A673 (cell line): ENCODE results near the gene E2F3. TPM values are rescaled to one million over a fixed set of nuclear protein-coding genes. Genes with fewer than 3 reads are reported as not detected.

Experiments
- BruUV-seq: library from RNA; stranded (reverse); fragments of 400-500 nt; replicated peaks from 2 replicates; lab custom pipeline; 2021; lab: Mats Ljungman, UMichigan
- CTCF ChIA-PET: fragments of 300-600 bp; sonication (Branson Sonifier 250); formaldehyde crosslinking; loops from one replicate; lab custom pipeline; 2022; ENCODE audit warnings: antibody characterized with exemption; lab: Charles Lee
- POLR2A ChIA-PET: fragments of 300-600 bp; sonication (Branson Sonifier 250); formaldehyde crosslinking; loops from one replicate; lab custom pipeline; 2022; ENCODE audit warnings: antibody characterized with exemption; ENCODE audit not compliant: low non-redundant PET; lab: Charles Lee
- DNase-seq: peaks from one replicate; pipeline ENCODE4 v3.0.0-alpha.2; 2015; ENCODE audit warnings: low spot score
- H3K27ac ChIP-seq: fragments of 200-600 bp; sonication (generic); 2 replicates; pipeline ENCODE4 v1.5.1; 2016; ENCODE audit warnings: mixed run types, low read depth, mild to moderate bottlenecking, mixed read lengths, antibody characterized with exemption, low read length; ENCODE audit not compliant: poor library complexity, severe bottlenecking
- H3K27me3 ChIP-seq: fragments of 200-600 bp; sonication (generic); replicated peaks from 2 replicates; pipeline ENCODE4 v1.6.1; 2017; ENCODE audit warnings: mixed run types, low read depth, mild to moderate bottlenecking, mixed read lengths, antibody characterized with exemption, low read length; ENCODE audit not compliant: insufficient read depth, poor library complexity
- H3K36me3 ChIP-seq: fragments of 200-600 bp; sonication (generic); 2 replicates; pipeline ENCODE4 v1.6.1; 2016; ENCODE audit warnings: mixed run types, mild to moderate bottlenecking, mixed read lengths, antibody characterized with exemption, low read length; ENCODE audit not compliant: insufficient read depth, poor library complexity, severe bottlenecking
- H3K4me1 ChIP-seq: fragments of 200-600 bp; sonication (generic); 2 replicates; pipeline ENCODE4 v1.6.1; 2017; ENCODE audit warnings: mixed run types, mild to moderate bottlenecking, mixed read lengths, antibody characterized with exemption, low read length; ENCODE audit not compliant: insufficient read depth, poor library complexity, severe bottlenecking
- H3K4me3 ChIP-seq: fragments of 200-600 bp; sonication (generic); 2 replicates; pipeline ENCODE4 v1.5.1; 2016; ENCODE audit warnings: low read depth, mixed run types, mild to moderate bottlenecking, mixed read lengths, low read length; ENCODE audit not compliant: poor library complexity, severe bottlenecking
- H3K9me3 ChIP-seq: fragments of 200-600 bp; sonication (generic); 2 replicates; pipeline ENCODE4 v1.6.1; 2016; ENCODE audit warnings: mixed run types, low read depth, mild to moderate bottlenecking, mixed read lengths, antibody characterized with exemption, low read length; ENCODE audit not compliant: poor library complexity, severe bottlenecking
- EZH2 ChIP-seq: fragments of 200-600 bp; sonication (generic); IDR thresholded peaks from 2 replicates; pipeline ENCODE4 v1.6.1; 2017; ENCODE audit warnings: borderline replicate concordance, low read depth, mild to moderate bottlenecking, mixed read lengths, antibody characterized with exemption, low read length; ENCODE audit not compliant: poor library complexity, severe bottlenecking
- intact Hi-C: fragments of 100-400 bp; cut with micrococcal nuclease; formaldehyde crosslinking; loops from one replicate; pipeline ENCODE4 v1.10.0; 2022; ENCODE audit not compliant: unreplicated experiment
- total RNA-seq: library from RNA; stranded (reverse); gene quantifications from 2 replicates; pipeline ENCODE4 v1.2.3, GENCODE V29; 2021
- TF ChIP-seq, protein P1 (sequence below): fragments of 300-800, 200-600 bp; sonication (generic); conservative IDR thresholded peaks from 2 replicates; pipeline ENCODE4 v1.5.1; 2017; ENCODE audit warnings: low read depth, mild to moderate bottlenecking, antibody characterized with exemption, low read length, moderate library complexity, mixed read lengths

The E2F3 gene
- total RNA-seq, 1 experiment from 2014 or later = 42.4 TPM

GRCh38 chr6:20375436-20375835, 26.2 kb upstream of the E2F3 start:
- CTCF ChIA-PET = no interaction called here
- no TSS peak for BruUV-seq
- Histone ChIP-seq H3K27ac (no peak overlapping the region), H3K27me3 (no peaks in the 10 kb centered on the region), H3K36me3 (no peaks in the 10 kb centered on the region), H3K9me3 (no peaks in the 10 kb centered on the region), H3K4me1 (no peaks in the 10 kb centered on the region), H3K4me3 (no peak overlapping the region)
- POLR2A ChIA-PET = no interaction called here
- TF ChIP-seq, protein P1, sequence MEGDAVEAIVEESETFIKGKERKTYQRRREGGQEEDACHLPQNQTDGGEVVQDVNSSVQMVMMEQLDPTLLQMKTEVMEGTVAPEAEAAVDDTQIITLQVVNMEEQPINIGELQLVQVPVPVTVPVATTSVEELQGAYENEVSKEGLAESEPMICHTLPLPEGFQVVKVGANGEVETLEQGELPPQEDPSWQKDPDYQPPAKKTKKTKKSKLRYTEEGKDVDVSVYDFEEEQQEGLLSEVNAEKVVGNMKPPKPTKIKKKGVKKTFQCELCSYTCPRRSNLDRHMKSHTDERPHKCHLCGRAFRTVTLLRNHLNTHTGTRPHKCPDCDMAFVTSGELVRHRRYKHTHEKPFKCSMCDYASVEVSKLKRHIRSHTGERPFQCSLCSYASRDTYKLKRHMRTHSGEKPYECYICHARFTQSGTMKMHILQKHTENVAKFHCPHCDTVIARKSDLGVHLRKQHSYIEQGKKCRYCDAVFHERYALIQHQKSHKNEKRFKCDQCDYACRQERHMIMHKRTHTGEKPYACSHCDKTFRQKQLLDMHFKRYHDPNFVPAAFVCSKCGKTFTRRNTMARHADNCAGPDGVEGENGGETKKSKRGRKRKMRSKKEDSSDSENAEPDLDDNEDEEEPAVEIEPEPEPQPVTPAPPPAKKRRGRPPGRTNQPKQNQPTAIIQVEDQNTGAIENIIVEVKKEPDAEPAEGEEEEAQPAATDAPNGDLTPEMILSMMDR = no peak
- TF ChIP-seq EZH2 = no peak
- DNase-seq = no peak
- intact Hi-C loops = no loop called here

DNA sequence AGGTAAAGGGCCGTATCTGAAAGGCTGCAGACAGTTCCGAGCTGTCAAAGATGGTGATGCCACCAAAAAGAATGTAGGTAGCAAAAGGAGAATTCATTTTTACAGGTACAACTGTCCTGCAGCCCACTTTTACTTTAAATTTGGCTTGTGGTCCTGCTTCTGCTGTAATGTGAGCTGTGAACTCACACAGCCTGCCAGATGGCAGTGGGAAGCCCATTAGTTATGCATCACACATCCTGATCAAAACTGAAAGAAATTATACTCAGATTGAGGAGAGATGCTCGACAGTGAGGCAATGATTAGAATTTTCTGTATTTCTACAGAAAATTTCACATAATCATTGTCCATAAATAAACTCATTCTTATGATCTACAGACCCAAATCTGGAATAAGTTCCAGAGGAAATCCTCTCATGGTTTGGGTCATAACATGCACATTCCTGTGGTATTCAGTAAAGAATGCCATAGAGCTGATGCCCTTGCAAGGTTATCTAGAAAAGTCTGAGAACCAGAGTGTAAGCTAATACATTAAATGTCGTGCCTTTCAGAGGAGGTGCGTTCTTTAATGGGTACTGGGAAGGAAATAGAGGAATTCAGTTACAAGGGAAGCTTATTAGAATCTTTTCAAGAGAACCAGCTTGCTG, 23.9 kb upstream of the E2F3 start:
- Histone ChIP-seq H3K27ac (no peak overlapping the region), H3K4me1 (no peaks in the 10 kb centered on the region), H3K4me3 (no peak overlapping the region), H3K27me3 (no peaks in the 10 kb centered on the region), H3K36me3 (no peaks in the 10 kb centered on the region), H3K9me3 (no peaks in the 10 kb centered on the region)
- intact Hi-C loops = no loop called here
- no peak for TF ChIP-seq EZH2
- TF ChIP-seq, protein P1 = no peak
- ChIA-PET CTCF (no interaction called here), POLR2A (no interaction called here)
- BruUV-seq = no TSS peak
- DNase-seq = peak; percentile 37

- intact Hi-C loops = no loop called here
- POLR2A ChIA-PET = no interaction called here
- TF ChIP-seq EZH2 = no peak
- TF ChIP-seq, protein P1 = no peak
Measured at GRCh38 chr6:20379231-20379630, 22.4 kb upstream of the E2F3 start.

More at GRCh38 chr6:20379231-20379630, 22.4 kb upstream of the E2F3 start:
- DNase-seq = no peak
- Histone ChIP-seq H3K9me3 (no peaks in the 10 kb centered on the region), H3K27ac (no peak overlapping the region), H3K4me3 (no peak overlapping the region), H3K36me3 (no peaks in the 10 kb centered on the region), H3K4me1 (no peaks in the 10 kb centered on the region), H3K27me3 (no peaks in the 10 kb centered on the region)
- CTCF ChIA-PET = no interaction called here
- BruUV-seq = no TSS peak
